Muscle of leg (tissue), 11 donors: ENCODE measurements around the gene PABPC1L. TPM values are rescaled to one million over a fixed set of nuclear protein-coding genes. Genes with fewer than 3 reads are reported as not detected.

Source experiments
- DNase-seq: peaks from one replicate; pipeline ENCODE4 v3.0.0; 2013
- H3K27ac ChIP-seq: one replicate; pipeline ENCODE4 v1.5.1; 2013; ENCODE audit warnings: mild to moderate bottlenecking, low read length, control low read depth
- H3K27me3 ChIP-seq: one replicate; pipeline ENCODE4 v1.6.1; 2013; ENCODE audit warnings: low read length; ENCODE audit not compliant: control insufficient read depth, insufficient read depth
- H3K36me3 ChIP-seq: one replicate; pipeline ENCODE4 v1.6.1; 2013; ENCODE audit warnings: low read length; ENCODE audit not compliant: control insufficient read depth, insufficient read depth
- H3K4me1 ChIP-seq: one replicate; pipeline ENCODE4 v1.6.1; 2013; ENCODE audit warnings: low read length; ENCODE audit not compliant: control insufficient read depth, insufficient read depth
- H3K4me3 ChIP-seq: one replicate; pipeline ENCODE4 v1.5.1; 2013; ENCODE audit warnings: low read length, control low read depth
- H3K9me3 ChIP-seq: replicated peaks from 2 replicates; pipeline ENCODE4 v1.6.1; 2013; ENCODE audit warnings: low read depth, low read length; ENCODE audit not compliant: control insufficient read depth
- WGBS: methylation state at CpG from one replicate; pipeline ENCODE4 v1.1.5; 2013; ENCODE audit warnings: missing lambda C conversion rate; ENCODE audit not compliant: insufficient coverage; 5-methylcytosine and 5-hydroxymethylcytosine counted together
- polyA plus RNA-seq, 8 donors: library from polyadenylated mRNA; unstranded; fragments of 120-200 nt; gene quantifications; one replicate each; pipeline versions ENCODE4 v1.2.1 to v1.2.3, GENCODE V29; 2013; ENCODE audit warnings: inconsistent platforms in 1 of 8, low replicate concordance in 1 of 8; ENCODE audit not compliant: insufficient read length in 8 of 8, insufficient read depth in 1 of 8
- total RNA-seq: library from RNA; stranded (reverse); fragments of 120-200 nt; gene quantifications from one replicate; pipeline ENCODE4 v1.2.4, GENCODE V29; 2013

The PABPC1L gene
- total and polyA plus RNA-seq, 9 donors, result 5.3 to 28.1 (median 14.9) TPM

GRCh38 chr20:44981736-44982406 is 72.0 kb downstream of the PABPC1L start:
- H3K27me3 ChIP-seq, result no peaks in the 10 kb centered on the region
- peaks cover 13% of the 10 kb centered on the region for H3K36me3 ChIP-seq
- H3K4me1 ChIP-seq, result no peaks in the 10 kb centered on the region
- no peak for DNase-seq
- no peaks in the 10 kb centered on the region for H3K9me3 ChIP-seq
- 100% methylated on average over 2 of the region's 8 CpGs for WGBS
- no peak overlapping the region for H3K4me3 ChIP-seq
- H3K27ac ChIP-seq, result no peak overlapping the region

DNA sequence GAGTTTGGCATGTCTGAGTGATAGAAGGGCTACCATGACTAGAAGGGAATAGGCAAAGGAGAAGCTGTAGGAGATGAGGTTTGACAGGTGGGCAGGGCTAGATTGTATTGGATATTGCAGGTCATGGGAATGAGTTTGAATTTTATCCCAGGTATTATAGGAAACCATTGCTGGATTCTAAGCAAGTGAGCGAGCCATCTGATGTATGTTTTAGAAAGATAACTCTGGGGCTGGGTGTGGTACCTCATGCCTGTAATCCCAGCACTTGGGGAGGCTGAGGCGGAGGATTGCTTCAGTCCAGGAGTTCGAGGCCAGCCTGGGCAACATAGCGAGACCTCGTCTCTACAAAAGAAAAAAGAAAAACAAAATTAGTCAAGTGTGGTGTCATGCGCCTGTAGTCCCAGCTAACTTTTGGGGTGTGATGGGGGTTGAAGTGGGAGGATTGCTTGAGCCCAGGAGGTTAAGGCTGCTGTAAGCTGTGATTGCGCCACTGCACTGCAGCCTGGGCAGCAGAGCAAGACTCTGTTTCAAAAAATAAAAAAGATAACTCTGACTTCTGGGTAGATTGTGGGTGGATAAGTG is 73.3 kb downstream of the PABPC1L start:
- Histone ChIP-seq H3K4me3 (no peak overlapping the region), H3K9me3 (no peaks in the 10 kb centered on the region), H3K4me1 (no peaks in the 10 kb centered on the region), H3K27me3 (no peaks in the 10 kb centered on the region), H3K36me3 (peaks cover 13% of the 10 kb centered on the region), H3K27ac (no peak overlapping the region)
- DNase-seq, result no peak
- 92% methylated on average over 6 of the region's 7 CpGs for WGBS

DNA sequence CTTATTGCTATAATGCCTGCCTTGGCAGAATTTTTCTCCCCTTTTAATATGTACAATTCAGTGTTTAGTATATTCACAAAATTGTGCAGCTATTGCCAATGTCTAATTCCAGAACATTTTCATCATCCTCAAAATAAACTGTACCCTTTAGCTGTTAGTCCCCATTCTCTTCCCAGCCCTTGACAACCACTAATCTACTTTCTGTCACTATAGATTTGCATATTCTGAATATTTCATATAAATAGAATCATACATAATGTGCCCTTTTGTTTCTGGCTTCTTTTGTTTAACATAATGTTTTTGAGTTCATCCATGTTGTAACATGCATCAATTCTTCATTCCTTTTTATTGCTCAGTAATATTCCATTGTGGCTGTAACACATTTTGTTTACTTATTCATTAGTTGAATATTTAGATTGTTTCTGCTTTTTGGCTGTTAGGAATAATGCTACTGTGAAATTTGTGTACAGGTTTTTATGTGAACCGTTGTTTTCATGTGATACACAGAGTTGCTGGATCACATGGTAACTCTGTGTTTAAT is 78.8 kb downstream of the PABPC1L start:
- H3K4me1 ChIP-seq, result no peaks in the 10 kb centered on the region
- no peaks in the 10 kb centered on the region for H3K27me3 ChIP-seq
- H3K9me3 ChIP-seq, result no peaks in the 10 kb centered on the region
- no peak overlapping the region for H3K4me3 ChIP-seq
- no peak overlapping the region for H3K27ac ChIP-seq
- no peaks in the 10 kb centered on the region for H3K36me3 ChIP-seq
- 57% methylated on average over 1 of the region's 1 CpG for WGBS
- no peak for DNase-seq

Other genes with a start within 250 kb of the PABPC1L start
- 0.18 TPM for gene CCN5, start 194.7 kb upstream of the PABPC1L start, total RNA-seq
- under 1 TPM in 7 of 8 donors, not detected in 1; 0.07 to 0.32 (median 0.11) TPM for gene CCN5, start 194.7 kb upstream of the PABPC1L start, polyA plus RNA-seq
- 0.27 TPM for gene KCNK15, start 164.2 kb upstream of the PABPC1L start, total RNA-seq
- gene KCNK15, start 164.2 kb upstream of the PABPC1L start, polyA plus RNA-seq, result under 1 TPM in 6 of 8 donors, not detected in 2; 0.13 to 0.58 (median 0.41) TPM
- 5.7 TPM for gene RIMS4, start 99.5 kb upstream of the PABPC1L start, total RNA-seq
- gene RIMS4, start 99.5 kb upstream of the PABPC1L start, polyA plus RNA-seq, result 10 to 100 TPM in 5 of 8 donors, 1 to 10 TPM in 3; 7.4 to 13.2 (median 10.1) TPM
- gene YWHAB, start 24.4 kb upstream of the PABPC1L start, total RNA-seq, result 62.7 TPM
- 100 to 1,000 TPM in 7 of 8 donors, 10 to 100 TPM in 1; 85.3 to 129 (median 108) TPM for gene YWHAB, start 24.4 kb upstream of the PABPC1L start, polyA plus RNA-seq
- gene TOMM34, start 50.3 kb downstream of the PABPC1L start, total RNA-seq, result 9.7 TPM
- gene TOMM34, start 50.3 kb downstream of the PABPC1L start, polyA plus RNA-seq, result 10 to 100 TPM; 12.4 to 17.9 (median 14.8) TPM
- gene STK4, start 56.5 kb downstream of the PABPC1L start, total RNA-seq, result 11.2 TPM
- gene STK4, start 56.5 kb downstream of the PABPC1L start, polyA plus RNA-seq, result 10 to 100 TPM in 1 of 8 donors, 1 to 10 TPM in 7; 7.7 to 11.7 (median 8.7) TPM
- 0.04 TPM for gene KCNS1, start 191.1 kb downstream of the PABPC1L start, total RNA-seq
- under 1 TPM; 0.08 to 0.17 (median 0.09) TPM for gene KCNS1, start 191.1 kb downstream of the PABPC1L start, polyA plus RNA-seq
- not detected for gene WFDC5, start 205.1 kb downstream of the PABPC1L start, total RNA-seq
- gene WFDC5, start 205.1 kb downstream of the PABPC1L start, polyA plus RNA-seq, result under 1 TPM in 1 of 8 donors, not detected in 7; 0.32 TPM
- not detected for gene WFDC12, start 214.4 kb downstream of the PABPC1L start, total RNA-seq
- not detected for gene WFDC12, start 214.4 kb downstream of the PABPC1L start, polyA plus RNA-seq